Ovary (tissue), 9 donors: ENCODE measurements around the gene VTN. TPM values are rescaled to one million over a fixed set of nuclear protein-coding genes. Genes with fewer than 3 reads are reported as not detected.
A peak's percentile ranks its signal among the peaks of the same experiment; 100 is the strongest.

Experiments used
- DNase-seq, 5 donors: peaks; one replicate each; pipeline ENCODE4 v3.0.0-alpha.2; 2019 to 2020
- H3K27ac ChIP-seq, 2 donors: fragments of 200-600 bp; one replicate each; pipeline versions ENCODE4 v1.5.1 to v1.8.0; 2019 to 2022
- H3K27me3 ChIP-seq: fragments of 200-600 bp; one replicate; pipeline ENCODE4 v1.8.0; 2022
- H3K36me3 ChIP-seq: fragments of 200-600 bp; sonication (generic); one replicate; pipeline ENCODE4 v1.5.1; 2019
- H3K4me1 ChIP-seq: one replicate; pipeline ENCODE4 v1.8.1; 2013; ENCODE audit warnings: mild to moderate bottlenecking, moderate library complexity; ENCODE audit not compliant: insufficient read depth
- H3K4me3 ChIP-seq: fragments of 200-600 bp; sonication (generic); one replicate; pipeline ENCODE4 v1.5.1; 2017
- H3K9me3 ChIP-seq, 2 donors: fragments of 200-600 bp in 1 of 2; sonication (generic) in 1 of 2; one replicate each; pipeline versions ENCODE4 v1.5.1 to v1.8.1; 2013 to 2019; ENCODE audit warnings: mild to moderate bottlenecking in 1 of 2, moderate library complexity in 1 of 2
- EP300 ChIP-seq: sonication (generic); formaldehyde crosslinking; IDR thresholded peaks from one replicate; pipeline ENCODE4 v1.6.1; 2017; ENCODE audit warnings: antibody characterized with exemption
- POLR2A ChIP-seq: fragments of 450-650 bp; IDR thresholded peaks from one replicate; pipeline ENCODE4 v1.6.1; 2017; ENCODE audit warnings: antibody characterized with exemption, mild to moderate bottlenecking, moderate library complexity
- WGBS, 3 donors: extraction: QIAGEN DNeasy Blood & Tissue Kit in 1 of 3; methylation state at CpG; one replicate each; pipeline versions ENCODE4 v1.1.5 to v1.1.7; 2013 to 2017; 5-methylcytosine and 5-hydroxymethylcytosine counted together
- intact Hi-C, 4 donors: fragments of 100-400 bp; cut with DNase I; formaldehyde crosslinking; loops; one replicate each; pipeline versions ENCODE4 v1.11.0 to v1.15.1; 2022 to 2023
- polyA plus RNA-seq, 2 donors: library from polyadenylated mRNA; stranded (reverse); fragments of 200-250 nt in 1 of 2; fragments of 350-450 nt in 1 of 2; fragmentation: Illumina TruSeq in 1 of 2; extraction: RNeasy Lipid Tissue Mini Kit (QIAGEN cat#74804) in 1 of 2; gene quantifications; one replicate each; pipeline ENCODE4 v1.2.3, GENCODE V29; 2013 to 2014
- total RNA-seq, 7 donors: library from RNA; depleted of rRNA in 2 of 7; stranded (reverse); fragments of >200 nt in 2 of 7; fragmentation: NEBNext Ultra II Directional in 3 of 7; extraction: Animal tissue kit (Norgen Biotek cat#: 25700) in 3 of 7; gene quantifications; one replicate each; pipeline versions ENCODE4 v1.1.0 to v1.2.4, GENCODE V29; 2016 to 2023
- TF ChIP-seq, protein P1 (sequence below), 3 donors: fragments of 450-650 bp in 2 of 3; fragments of 200-600 bp in 1 of 3; IDR thresholded peaks; one replicate each; pipeline versions ENCODE4 v1.5.1 to v1.8.0; 2016 to 2022; ENCODE audit warnings: antibody characterized with exemption in 3 of 3, mild to moderate bottlenecking in 1 of 3
- donor health status: DM: no; HTN: no; CAD: no; lungs with moderate emphysema.
- donor health status: DM: no; HTN: no; CAD: no.
- donor health status: Bipolar disorder and iron deficiency.
- donor health status: DM: yes; HTN: yes; CAD: no.
- donor health status: DM: no; HTN: no; CAD: no.
- donor health status: DM: yes; HTN: yes; CAD: no.

The VTN gene
- total and polyA plus RNA-seq, 9 donors = 0.25 to 20.5 (median 4.1) TPM; not detected in 1

DNA sequence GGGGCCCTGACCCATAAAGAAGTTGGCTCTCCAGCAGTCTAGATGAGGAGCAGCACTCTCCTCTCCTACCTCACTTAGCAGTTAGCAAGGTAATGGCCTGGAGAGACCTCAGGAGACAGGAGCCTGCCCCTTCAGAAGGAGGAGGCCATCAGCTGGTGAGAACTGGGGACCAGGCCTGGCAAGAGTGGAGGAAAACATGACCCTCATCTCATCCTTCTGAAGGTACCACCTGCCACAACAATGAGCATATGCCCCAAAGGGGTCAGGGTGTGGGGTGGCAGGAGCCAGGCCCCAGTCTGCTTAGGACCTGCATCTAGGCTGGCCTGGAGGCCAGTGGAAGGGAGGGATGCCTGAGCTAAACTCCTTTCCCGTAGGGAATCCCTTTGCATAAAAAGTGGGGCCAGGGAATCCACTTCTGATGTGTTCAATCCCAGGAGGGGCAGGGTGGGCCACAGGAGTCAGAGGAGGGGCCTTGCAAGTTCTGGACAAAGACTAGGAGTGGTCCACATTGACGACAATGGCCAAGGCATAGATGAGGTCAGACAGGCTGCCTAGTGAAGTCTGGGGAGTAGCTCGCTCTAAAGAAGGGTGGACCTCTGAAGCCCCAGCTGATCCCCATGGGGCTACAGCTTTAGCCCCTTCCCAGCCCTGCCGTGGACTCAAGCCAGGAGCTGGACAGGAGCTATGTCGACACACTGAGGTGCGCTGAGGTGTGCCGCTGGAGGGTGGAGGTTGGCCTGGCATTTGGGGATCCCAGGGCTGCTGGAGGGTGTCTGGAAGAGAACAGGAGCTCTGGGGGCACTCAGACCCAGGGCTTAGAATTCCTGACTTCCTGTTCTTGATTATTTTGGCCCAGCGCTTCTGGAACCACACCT is 6.1 kb downstream of the VTN start:
- H3K4me1 ChIP-seq = no peaks in the 10 kb centered on the region
- H3K27ac ChIP-seq = no peak overlapping the region
- intact Hi-C loops = no loop called here
- TF ChIP-seq, protein P1, sequence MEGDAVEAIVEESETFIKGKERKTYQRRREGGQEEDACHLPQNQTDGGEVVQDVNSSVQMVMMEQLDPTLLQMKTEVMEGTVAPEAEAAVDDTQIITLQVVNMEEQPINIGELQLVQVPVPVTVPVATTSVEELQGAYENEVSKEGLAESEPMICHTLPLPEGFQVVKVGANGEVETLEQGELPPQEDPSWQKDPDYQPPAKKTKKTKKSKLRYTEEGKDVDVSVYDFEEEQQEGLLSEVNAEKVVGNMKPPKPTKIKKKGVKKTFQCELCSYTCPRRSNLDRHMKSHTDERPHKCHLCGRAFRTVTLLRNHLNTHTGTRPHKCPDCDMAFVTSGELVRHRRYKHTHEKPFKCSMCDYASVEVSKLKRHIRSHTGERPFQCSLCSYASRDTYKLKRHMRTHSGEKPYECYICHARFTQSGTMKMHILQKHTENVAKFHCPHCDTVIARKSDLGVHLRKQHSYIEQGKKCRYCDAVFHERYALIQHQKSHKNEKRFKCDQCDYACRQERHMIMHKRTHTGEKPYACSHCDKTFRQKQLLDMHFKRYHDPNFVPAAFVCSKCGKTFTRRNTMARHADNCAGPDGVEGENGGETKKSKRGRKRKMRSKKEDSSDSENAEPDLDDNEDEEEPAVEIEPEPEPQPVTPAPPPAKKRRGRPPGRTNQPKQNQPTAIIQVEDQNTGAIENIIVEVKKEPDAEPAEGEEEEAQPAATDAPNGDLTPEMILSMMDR (IDR thresholded peaks at IDR 0.05) = no peak
- TF ChIP-seq EP300 (no peak), POLR2A (no peak)
- 80 to 84% (median 83%) methylated on average over 8 of the region's 8 CpGs for WGBS, 3 donors
- no peak overlapping the region for H3K4me3 ChIP-seq
- H3K27me3 ChIP-seq = no peaks in the 10 kb centered on the region
- no peak for DNase-seq
- no peaks in the 10 kb centered on the region for H3K36me3 ChIP-seq
- H3K9me3 ChIP-seq = no peaks in the 10 kb centered on the region

DNA sequence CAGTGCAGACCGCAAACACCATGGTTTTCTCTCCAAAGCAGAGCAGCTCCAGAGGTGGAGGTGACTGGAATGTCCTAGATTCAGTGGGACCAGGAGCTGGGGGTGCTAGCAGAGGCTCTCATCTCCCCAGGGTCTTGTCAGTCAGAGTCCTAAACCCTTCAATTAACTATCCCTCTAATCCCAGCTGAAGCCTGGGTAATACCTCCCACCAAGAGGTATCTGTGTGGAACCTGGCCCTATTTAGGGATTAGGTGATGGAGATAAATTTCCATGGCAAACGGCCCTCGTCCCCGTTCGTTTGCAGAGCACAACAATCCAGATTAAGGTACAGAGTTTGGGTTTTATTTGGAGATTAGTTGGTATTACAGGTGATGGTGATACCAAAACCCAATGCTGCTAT is 6.9 kb downstream of the VTN start:
- intact Hi-C loops = no loop called here
- no peak overlapping the region for H3K4me3 ChIP-seq
- no peaks in the 10 kb centered on the region for H3K36me3 ChIP-seq
- 82 to 88% (median 87%) methylated on average over 5 of the region's 5 CpGs for WGBS, 3 donors
- DNase-seq = no peak
- TF ChIP-seq EP300 = no peak
- TF ChIP-seq, protein P1 (IDR thresholded peaks at IDR 0.05) = no peak
- TF ChIP-seq POLR2A = no peak
- H3K9me3 ChIP-seq = no peaks in the 10 kb centered on the region
- H3K4me1 ChIP-seq = peaks cover 1% of the 10 kb centered on the region
- H3K27ac ChIP-seq = no peak overlapping the region
- no peaks in the 10 kb centered on the region for H3K27me3 ChIP-seq

DNA sequence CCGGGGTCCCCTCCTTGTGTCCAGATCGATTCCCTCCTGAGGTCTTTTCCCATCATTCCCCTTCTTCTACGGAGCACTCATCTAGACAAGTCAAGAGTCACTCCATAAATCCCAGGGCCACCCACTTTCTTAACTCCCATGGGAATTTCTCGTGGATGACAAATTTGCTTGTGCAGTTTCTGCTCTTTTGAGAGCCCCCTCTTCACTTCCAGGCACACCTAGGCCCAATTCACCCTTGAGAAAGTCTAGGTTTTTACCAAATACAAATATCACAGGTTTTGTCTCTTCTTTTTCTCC is 12.3 kb downstream of the VTN start:
- Histone ChIP-seq H3K4me3 (peak overlapping the region; percentile 55), H3K27me3 (no peaks in the 10 kb centered on the region), H3K36me3 (no peaks in the 10 kb centered on the region), H3K9me3 (no peaks in the 10 kb centered on the region), H3K4me1 (peaks cover 3% of the 10 kb centered on the region), H3K27ac (no peak overlapping the region)
- TF ChIP-seq, protein P1 (IDR thresholded peaks at IDR 0.05) = no peak
- no peak for TF ChIP-seq EP300
- TF ChIP-seq POLR2A = no peak
- intact Hi-C loops = no loop called here
- 2 to 8% (median 5%) methylated on average over 4 of the region's 4 CpGs for WGBS, 3 donors
- DNase-seq = no peak

DNA sequence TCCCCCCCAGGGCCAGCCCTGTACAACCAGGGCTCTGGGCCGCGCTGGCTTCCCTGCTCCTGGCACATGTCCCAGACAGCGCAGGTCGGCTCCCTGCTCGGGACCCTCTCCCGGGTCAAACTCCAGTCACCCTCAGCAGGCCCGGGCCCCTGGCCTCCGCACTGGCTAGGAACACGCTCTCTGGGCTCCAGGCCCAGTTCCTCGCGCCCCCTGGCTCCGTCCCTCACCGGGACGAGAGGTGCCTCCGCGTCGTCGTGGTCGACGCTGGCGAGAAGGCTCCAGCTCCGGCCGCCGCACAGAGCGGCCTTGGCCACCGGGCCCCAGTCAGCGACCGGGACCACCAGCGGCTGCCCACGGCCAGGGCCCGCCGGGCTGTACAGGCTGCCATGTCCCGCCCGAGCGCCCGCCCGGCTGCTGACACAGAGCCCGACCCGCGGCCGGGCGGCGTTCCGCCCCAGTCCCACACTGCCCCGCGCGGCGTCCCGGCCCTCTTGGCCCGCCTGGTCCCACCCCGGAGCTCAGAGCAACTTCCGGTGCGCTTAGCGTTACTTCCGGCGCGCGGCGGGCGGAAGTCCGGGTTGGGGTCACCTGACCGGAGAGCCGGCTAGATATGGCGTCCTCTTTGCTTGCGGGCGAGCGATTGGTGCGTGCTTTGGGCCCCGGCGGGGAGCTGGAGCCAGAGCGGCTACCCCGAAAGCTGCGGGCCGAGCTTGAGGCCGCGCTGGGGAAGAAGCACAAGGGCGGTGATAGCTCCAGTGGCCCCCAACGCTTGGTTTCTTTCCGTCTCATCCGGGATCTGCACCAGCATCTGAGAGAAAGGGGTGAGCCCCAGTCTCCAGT is 12.8 kb downstream of the VTN start, which contains the start of gene POLDIP2:
Gene POLDIP2, minus strand, starts transcription at position 467 of the 840 bp plus-strand sequence. Its CDS starts 79 bp downstream, at position 388.
- peaks cover 3% of the 10 kb centered on the region for H3K4me1 ChIP-seq
- peak within 1 kb of the TSS; percentile 56 to 57 for H3K27ac ChIP-seq
- WGBS, 3 donors = 0% methylated on average over 35 to 80 of the region's 80 CpGs
- DNase-seq = peak; percentile 93 to 96 (median 94)
- peak; percentile 91 for TF ChIP-seq POLR2A
- TF ChIP-seq, protein P1 (IDR thresholded peaks at IDR 0.05) = peak in 1 of 3 donors; percentile 41
- no peak for TF ChIP-seq EP300
- intact Hi-C loops = no loop called here
- H3K36me3 ChIP-seq = no peaks in the 10 kb centered on the region
- H3K27me3 ChIP-seq = no peaks in the 10 kb centered on the region
- H3K4me3 ChIP-seq = peak within 1 kb of the TSS; percentile 55
- H3K9me3 ChIP-seq = no peaks in the 10 kb centered on the region
